GM12874 (cell line): ENCODE measurements around the gene RNF17.

Experiments
- CTCF ChIP-seq: IDR thresholded peaks from 2 replicates; pipeline ENCODE4 v1.5.1; 2011; ENCODE audit warnings: low read depth, mild to moderate bottlenecking, control low read depth, low read length, moderate library complexity; ENCODE audit not compliant: insufficient read depth

Gene RNF17

GRCh38 chr13:24784319-24784718 is 20.4 kb downstream of the RNF17 start:
- TF ChIP-seq CTCF: no peak

GRCh38 chr13:24788538-24788937 is 24.6 kb downstream of the RNF17 start:
- TF ChIP-seq CTCF: no peak

- TF ChIP-seq CTCF: no peak
These were observed 38.1 kb downstream of the RNF17 start for GRCh38 chr13:24802074-24802473.

- no peak for TF ChIP-seq CTCF
These were observed 57.2 kb downstream of the RNF17 start for GRCh38 chr13:24821207-24821606.

- no peak for TF ChIP-seq CTCF
These were observed 58.7 kb downstream of the RNF17 start for GRCh38 chr13:24822640-24823039.

- TF ChIP-seq CTCF: no peak
These were observed 63.8 kb downstream of the RNF17 start for GRCh38 chr13:24827799-24828198.

GRCh38 chr13:24834902-24835510 is 71.0 kb downstream of the RNF17 start:
- TF ChIP-seq CTCF: no peak
